CD4-positive, alpha-beta T cell treated with Interleukin-4 for 1 hour (primary cell): ENCODE results near the gene RHOBTB3.
A peak's percentile ranks its signal among the peaks of the same experiment; 100 is the strongest.
"Not testable (repeated sequence)": the region's sequence is repeated elsewhere in the genome, so short reads cannot be mapped to it uniquely, and the experiment has no call there.

Source experiments
- DNase-seq, 2 donors: peaks; one replicate each; pipeline ENCODE4 v3.0.0-alpha.2; 2020 to 2022

The RHOBTB3 gene

GRCh38 chr5:95801961-95802360 lies 70.8 kb downstream of the RHOBTB3 start:
- DNase-seq, result no peak

- no peak for DNase-seq
Measured at GRCh38 chr5:95803271-95804148, 72.4 kb downstream of the RHOBTB3 start.

- DNase-seq, result no peak
Measured at GRCh38 chr5:95804736-95805539, 73.8 kb downstream of the RHOBTB3 start.

DNA sequence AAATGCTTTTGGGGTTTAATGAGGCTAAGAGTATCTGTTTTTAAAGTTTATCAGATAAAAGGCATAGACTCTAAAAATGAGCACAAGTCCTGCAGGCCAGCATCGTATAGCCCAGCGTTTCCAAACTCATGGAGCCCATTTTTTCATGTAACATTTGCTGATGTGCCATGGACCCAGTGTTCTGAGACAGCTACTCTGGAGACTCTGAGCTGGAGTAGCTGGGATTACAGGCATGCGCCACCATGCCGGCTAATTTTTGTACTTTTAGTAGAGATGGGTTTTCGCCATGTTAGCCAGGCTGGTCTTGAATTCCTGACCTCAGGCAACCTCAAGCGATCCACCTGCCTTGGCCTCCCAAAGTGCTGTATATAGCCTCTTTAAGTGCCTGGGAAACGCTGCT lies 75.6 kb downstream of the RHOBTB3 start:
- DNase-seq, result no peak

DNA sequence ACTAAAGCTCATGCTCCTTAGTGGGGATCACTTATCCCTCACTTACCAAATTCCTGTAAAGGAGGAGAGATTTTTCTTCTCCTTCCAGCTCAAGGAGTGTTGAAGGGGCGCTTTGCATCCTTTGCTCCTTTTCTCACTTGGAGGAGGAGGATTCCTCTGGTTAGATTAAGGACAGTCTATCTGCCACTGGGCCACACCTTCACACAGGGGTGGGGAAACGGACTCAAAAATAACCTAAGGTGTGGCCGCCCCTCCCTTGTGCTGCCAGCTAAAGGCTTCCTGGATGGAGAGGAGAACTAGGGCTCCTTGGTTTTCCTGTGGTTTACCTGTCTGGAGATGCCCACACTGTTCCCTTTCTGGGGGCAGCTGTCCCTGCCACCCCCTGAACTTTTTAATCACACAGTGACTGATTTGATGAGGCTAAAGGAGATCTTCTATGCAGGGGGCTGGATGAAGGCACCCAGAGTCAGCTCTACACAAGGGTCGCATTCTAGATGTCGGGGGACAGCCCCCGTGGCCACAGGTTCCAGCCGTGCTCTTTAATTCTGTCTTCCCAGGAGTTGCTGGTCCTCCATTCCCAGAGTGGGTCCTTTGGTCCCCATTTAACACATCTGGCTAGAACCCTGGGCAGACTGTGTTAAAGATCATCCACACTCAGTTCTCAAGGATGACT lies 77.0 kb downstream of the RHOBTB3 start:
- no peak for DNase-seq

DNA sequence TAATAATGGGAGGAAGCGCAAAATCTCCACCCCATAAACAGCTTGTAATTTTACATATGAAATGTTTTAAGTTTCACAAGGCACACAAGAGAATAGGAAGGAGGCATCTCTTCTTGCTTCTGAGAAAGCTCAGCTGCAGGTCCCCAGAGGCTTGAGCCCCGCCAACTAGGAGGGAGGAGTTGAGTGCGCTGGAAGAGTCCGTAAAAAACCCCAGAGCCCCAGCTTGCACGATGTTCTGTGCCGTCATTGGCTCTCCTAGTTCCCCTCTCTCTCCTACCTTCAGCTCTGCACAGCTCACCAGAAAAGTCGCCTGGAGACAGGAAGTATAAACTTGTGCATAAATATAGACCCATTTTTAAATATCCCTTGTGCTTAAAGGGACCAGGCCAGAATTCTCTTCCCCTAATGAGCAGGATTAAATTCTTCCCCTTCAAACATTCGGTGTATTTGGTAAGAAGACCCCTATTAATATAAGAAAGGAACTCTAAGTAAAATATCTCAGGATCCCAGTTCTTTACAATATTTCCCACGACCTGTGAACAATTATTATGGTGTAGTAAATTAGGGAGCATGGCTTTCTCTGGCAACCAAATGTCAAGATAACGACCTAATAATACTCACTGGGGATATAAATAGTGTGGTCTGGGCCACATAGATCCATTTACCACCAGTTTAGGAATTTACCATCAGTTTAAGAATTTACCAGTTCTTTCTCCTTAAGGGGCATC lies 77.7 kb downstream of the RHOBTB3 start:
- peak; percentile 88 to 90 for DNase-seq

GRCh38 chr5:95809414-95809960 lies 78.4 kb downstream of the RHOBTB3 start:
- no peak for DNase-seq

GRCh38 chr5:95810305-95811125 lies 79.4 kb downstream of the RHOBTB3 start:
- DNase-seq, result no peak

- not testable (repeated sequence) for DNase-seq
Measured at GRCh38 chr5:95811126-95811423, 79.9 kb downstream of the RHOBTB3 start.

DNA sequence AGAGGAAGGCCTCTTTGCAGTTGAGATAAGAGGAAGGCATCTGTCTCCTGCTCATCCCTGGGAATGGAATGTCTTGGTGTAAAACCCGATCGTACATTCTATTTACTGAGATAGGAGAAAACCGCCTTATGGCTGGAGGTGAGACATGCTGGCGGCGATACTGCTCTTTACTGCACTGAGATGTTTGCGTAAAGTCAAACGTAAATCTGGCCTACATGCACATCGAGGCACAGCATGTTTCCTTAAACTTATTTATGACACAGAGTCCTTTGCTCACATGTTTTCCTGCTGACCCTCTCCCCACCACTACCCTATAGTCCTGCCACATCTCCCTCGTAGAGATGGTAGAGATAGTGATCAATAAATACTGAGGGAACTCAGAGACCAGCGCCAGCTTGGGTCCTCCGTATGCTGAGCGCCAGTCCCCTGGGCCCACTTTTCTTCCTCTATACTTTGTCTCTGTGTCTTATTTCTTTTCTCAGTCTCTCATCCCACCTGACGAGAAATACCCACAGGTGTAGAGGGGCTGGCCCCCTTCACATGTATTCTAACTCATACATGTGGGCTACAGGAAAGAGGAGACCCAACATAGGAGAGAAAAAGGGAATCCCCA lies 80.4 kb downstream of the RHOBTB3 start:
- not testable (repeated sequence) for DNase-seq

DNA sequence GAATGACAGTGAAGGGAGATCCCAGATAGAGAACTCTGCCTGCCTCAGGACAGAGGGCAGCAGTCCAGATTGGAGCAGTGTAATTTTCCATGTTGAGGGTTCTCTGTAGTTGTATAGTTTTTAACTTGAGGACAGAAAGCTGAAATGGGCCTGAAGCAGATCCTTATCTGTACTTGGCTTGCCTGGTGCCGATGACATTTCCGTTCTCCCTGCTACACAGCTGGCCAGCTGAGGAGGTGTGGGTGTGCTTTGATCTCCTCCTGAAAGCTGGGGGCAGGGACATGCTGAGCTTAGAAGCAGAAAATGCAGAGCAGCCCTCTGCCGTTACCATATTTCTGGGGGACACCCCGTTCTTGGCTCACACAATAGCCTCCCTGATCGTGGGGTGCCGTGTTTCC lies 80.9 kb downstream of the RHOBTB3 start:
- DNase-seq, result peak in 1 of 2 donors; percentile 48

- not testable (repeated sequence) for DNase-seq
Measured at GRCh38 chr5:95813035-95813434, 81.9 kb downstream of the RHOBTB3 start.

DNA sequence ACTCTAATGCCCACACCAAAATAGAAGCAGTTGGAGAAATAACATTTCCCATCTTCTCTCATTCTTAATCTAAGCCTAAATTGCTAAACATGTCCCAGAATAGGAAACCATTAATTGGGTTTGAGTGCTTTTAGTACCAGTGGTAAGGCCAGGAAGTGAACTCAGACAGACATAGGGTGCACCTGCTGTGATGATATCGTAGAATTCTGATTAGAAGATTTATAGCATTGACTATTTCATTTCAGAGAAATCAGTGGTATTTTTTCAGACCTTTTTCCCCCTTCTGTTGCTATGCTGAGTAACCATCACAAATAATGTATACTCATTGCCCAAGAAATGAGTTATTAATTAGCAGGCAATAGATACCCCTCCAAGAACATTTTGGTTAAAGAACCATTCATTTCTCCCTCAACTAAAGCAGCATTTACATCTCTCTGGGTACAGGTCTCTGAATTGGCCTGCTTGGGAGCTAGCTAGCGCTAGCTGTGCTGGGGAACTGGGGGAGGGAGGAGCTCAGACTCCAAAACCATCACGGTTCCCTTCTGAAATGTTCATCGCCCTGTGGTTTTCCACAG lies 84.1 kb downstream of the RHOBTB3 start:
- DNase-seq, result no peak

GRCh38 chr5:95816341-95816740 lies 85.2 kb downstream of the RHOBTB3 start:
- no peak for DNase-seq

- DNase-seq, result no peak
Measured at GRCh38 chr5:95816776-95817175, 85.6 kb downstream of the RHOBTB3 start.

GRCh38 chr5:95817430-95817829 lies 86.3 kb downstream of the RHOBTB3 start:
- peak; percentile 18 to 61 for DNase-seq

- DNase-seq, result peak; percentile 43 to 61
Measured at GRCh38 chr5:95818181-95819147, 87.3 kb downstream of the RHOBTB3 start.

- no peak for DNase-seq
Measured at GRCh38 chr5:95821110-95822021, 90.2 kb downstream of the RHOBTB3 start.
